ENCODE results near the gene IFT27.
"Not testable (repeated sequence)": the region's sequence is repeated elsewhere in the genome, so short reads cannot be mapped to it uniquely, and the experiment has no call there.

IFT27 gene

DNA sequence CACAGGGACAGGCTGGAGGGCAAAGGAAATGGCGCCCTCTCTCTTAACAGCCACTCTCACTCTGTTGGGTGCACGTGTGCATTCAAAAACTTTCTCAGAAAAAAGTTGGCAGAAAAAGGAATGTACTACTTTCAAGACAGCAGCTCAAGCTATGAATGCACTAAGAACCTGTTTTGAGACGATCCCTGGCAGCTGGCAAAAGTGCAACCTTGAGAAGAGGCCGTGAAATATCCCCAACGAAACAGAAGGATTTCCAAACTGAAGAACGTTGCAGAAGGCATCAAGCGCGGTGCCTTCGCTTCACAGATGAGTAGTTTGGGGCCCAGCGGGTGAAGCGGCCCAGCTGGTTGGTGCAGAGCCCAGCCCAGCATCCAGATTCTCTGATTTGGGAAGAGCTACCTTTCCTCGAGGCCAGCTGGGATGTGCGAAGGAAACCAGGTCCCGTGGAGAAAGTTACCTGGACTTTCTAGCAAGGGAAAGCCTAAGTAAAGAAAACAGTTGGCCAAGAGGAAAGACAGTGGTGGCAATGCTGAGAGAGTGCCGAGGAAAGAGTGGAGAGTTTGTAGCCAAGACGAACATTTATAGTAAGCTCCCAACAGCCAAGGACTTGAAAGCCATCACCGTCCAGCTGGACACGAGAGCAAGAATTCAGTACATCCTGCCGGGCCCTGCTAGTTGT lies 16.3 kb downstream of the IFT27 start:
- no peak for DNase-seq (ENCODE audit: extremely low read depth, low read depth)
- TF ChIP-seq, protein P1, sequence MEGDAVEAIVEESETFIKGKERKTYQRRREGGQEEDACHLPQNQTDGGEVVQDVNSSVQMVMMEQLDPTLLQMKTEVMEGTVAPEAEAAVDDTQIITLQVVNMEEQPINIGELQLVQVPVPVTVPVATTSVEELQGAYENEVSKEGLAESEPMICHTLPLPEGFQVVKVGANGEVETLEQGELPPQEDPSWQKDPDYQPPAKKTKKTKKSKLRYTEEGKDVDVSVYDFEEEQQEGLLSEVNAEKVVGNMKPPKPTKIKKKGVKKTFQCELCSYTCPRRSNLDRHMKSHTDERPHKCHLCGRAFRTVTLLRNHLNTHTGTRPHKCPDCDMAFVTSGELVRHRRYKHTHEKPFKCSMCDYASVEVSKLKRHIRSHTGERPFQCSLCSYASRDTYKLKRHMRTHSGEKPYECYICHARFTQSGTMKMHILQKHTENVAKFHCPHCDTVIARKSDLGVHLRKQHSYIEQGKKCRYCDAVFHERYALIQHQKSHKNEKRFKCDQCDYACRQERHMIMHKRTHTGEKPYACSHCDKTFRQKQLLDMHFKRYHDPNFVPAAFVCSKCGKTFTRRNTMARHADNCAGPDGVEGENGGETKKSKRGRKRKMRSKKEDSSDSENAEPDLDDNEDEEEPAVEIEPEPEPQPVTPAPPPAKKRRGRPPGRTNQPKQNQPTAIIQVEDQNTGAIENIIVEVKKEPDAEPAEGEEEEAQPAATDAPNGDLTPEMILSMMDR (IDR thresholded peaks at IDR 0.05; ENCODE audit: low read depth, low read length): no peak

- TF ChIP-seq, protein P1 (IDR thresholded peaks at IDR 0.05; ENCODE audit: low read depth, low read length): no peak
- DNase-seq (ENCODE audit: extremely low read depth, low read depth): no peak
These were observed 17.1 kb downstream of the IFT27 start for GRCh38 chr22:36758792-36759271.

DNA sequence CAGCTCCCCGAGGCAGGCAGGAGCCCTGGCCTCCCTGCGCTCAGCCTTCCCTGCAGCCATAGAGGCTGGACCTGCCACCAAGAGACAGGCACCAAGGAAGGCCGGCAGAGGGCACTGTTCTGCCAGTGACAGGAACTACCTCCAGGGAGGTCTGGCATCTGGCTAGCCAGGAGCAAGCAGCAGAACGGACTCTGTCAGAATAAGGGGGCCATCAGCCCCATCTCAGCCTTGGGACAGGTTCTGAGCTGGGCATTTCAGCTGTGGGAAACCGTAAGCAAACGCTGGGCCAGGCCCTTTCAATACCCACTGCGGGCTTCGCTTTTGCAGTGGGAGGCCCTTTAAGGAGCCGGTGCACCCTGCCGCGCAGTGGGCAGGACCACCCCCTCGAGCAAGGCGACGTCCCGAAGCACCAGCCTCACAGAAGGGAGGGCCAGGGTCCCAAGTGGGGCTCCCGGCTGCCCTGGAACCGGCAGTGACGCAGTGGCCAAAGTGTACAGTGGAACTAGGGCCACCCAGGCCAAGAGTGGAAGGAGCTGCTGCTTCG lies 18.2 kb downstream of the IFT27 start:
- DNase-seq (ENCODE audit: extremely low read depth, low read depth): peak; percentile 27
- TF ChIP-seq, protein P1 (IDR thresholded peaks at IDR 0.05; ENCODE audit: low read depth, low read length): peak; percentile 79

- TF ChIP-seq, protein P1 (IDR thresholded peaks at IDR 0.05; ENCODE audit: low read depth, low read length): no peak
- no peak for DNase-seq (ENCODE audit: extremely low read depth, low read depth)
These were observed 18.9 kb downstream of the IFT27 start for GRCh38 chr22:36756746-36757655.

DNA sequence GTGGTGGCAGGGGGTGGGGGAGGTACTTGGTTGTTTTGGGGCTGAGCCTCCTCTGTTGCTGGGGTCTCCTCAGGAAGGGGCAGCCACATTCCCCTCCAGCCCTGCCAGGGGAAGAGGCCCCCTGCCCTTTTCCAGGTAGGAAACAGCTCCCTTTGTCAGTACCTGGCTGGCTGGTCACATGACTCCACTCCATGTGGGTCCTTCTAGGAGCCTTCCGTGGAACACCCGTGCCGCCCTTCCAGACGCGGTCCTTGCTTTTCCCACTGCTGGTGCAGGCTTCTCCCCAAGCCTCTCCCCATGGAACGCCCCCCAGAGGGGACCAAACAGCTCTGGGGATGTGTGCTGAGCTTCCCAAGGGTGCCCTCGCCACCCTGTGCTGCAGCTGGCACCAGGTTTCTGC lies 19.9 kb downstream of the IFT27 start:
- DNase-seq (ENCODE audit: extremely low read depth, low read depth): no peak
- TF ChIP-seq, protein P1 (IDR thresholded peaks at IDR 0.05; ENCODE audit: low read depth, low read length): no peak

DNA sequence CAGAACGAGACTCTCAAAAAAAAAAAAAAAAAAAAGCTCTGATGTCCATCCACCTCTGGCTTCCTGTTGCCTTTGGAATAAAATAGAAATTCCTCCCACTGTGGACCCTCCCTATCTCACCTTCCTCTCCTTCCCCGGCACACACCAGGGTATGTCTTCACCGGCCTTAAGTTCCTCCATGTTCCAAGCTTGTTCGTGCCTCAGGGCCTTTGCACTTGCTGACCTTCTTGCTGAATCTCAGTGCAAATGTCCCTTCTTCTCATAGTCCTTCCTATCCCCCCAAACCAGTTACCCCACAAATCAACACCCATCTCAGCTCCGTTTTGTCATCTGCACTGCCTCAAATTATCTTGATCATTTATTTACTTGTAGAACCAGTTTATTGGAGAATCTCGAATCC lies 20.6 kb downstream of the IFT27 start:
- TF ChIP-seq, protein P1 (IDR thresholded peaks at IDR 0.05; ENCODE audit: low read depth, low read length): no peak
- DNase-seq (ENCODE audit: extremely low read depth, low read depth): no peak

DNA sequence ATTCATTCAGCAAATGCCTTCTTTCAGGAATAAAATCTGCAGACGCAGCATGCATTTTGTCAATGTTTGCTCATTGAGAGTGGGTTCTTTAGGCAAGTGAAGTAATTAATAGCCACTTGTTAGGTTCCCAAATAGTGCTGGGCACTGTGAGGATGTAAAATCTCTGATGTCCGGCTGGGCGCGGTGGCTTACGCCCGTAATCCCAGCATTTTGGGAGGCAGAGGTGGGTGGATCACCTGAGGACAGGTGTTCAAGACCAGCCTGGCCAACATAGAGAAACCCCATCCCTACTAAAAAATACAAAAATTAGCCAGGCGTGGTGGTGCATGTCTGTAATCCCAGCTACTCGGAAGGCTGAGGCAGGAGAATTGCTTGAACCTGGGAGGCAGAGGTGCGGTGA lies 21.0 kb downstream of the IFT27 start:
- not testable (repeated sequence) for DNase-seq (ENCODE audit: extremely low read depth, low read depth)
